Sciatic nerve (tissue), 2 donors: ENCODE measurements around the gene CTNNA3. TPM values are rescaled to one million over a fixed set of nuclear protein-coding genes. Genes with fewer than 3 reads are reported as not detected.

ENCODE experiments used
- ATAC-seq: fragments of 200-7000 bp; cut with Tn5 transposase; one replicate; pipeline ENCODE4 v1.9.1; 2020; ENCODE audit warnings: mild to moderate bottlenecking, moderate library complexity
- DNase-seq: peaks from one replicate; pipeline ENCODE4 v3.0.0-alpha.2; 2020; ENCODE audit warnings: low spot score
- intact Hi-C: fragments of 100-400 bp; cut with DNase I; formaldehyde crosslinking; loops from one replicate; pipeline ENCODE4 v1.14.2; 2022
- total RNA-seq: library from RNA; stranded (reverse); fragmentation: NEBNext Ultra II Directional; extraction: Animal tissue kit (Norgen Biotek cat#: 25700); gene quantifications from one replicate; pipeline ENCODE4 v1.2.1, GENCODE V29; 2021
- donor health status: DM: no; HTN: no; CAD: no.
- donor health status: DM: no; HTN: no; CAD: no.

Gene CTNNA3
- total RNA-seq, 1 donor from 2014 or later = 89.6 TPM

DNA sequence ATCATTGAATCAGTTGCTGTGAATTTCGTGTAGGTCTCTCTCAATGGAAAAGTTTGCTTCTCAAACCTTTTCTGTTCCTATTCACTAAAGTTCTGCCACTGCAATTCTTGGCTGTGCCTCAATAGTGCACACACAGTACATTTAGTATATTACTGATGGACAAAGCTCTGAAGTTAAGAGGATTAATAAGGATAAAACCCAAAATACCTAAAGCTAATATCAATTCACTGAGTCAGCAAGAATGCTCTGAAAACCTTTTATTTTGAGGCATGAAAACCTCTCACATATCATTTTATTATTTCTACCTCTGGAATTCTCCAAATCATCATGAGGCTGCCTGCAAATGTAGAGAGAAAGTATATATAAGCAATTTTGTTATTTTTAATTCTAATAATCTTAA lies 1403.5 kb downstream of the CTNNA3 start:
- no peak for ATAC-seq
- no peak for DNase-seq
- intact Hi-C loops = no loop called here

DNA sequence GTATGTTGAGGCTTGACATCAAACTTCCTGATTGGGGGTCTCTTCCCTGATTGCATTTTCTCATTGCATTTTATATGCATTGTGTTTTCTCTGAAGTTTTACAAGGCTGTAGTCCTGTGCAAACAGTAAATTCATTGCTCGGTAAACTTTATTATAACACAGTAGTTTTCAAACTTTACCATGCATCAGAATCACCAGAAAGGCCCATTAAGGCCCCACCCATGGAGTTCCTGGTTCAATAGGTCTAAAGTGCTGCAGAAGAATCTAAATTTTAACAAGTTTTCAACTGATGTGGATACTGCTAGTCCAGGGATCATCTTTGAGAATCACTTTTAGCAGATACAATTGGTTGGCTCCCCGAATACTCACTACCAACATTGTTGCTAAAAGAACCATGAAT lies 1404.9 kb downstream of the CTNNA3 start:
- intact Hi-C loops = no loop called here
- DNase-seq (no peak), ATAC-seq (no peak)

DNA sequence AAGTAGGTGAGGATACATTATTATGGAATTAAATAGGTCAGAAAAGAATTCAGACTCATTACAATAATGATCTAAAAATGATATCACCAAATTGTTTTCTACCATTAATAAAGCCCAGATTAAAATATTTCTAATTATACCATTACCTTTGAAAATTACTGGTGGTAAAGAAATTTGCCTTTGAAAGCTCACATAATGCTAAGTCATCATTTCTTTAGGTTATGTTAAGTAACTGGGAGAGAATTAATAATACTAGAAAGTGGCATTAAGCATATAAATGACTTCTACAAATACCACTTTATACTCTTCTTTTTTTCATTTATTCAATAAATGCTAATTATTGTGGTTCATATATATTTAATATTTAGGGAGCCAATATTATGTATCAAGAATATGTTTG lies 1411.4 kb downstream of the CTNNA3 start:
- DNase-seq (no peak), ATAC-seq (no peak)
- intact Hi-C loops = no loop called here

DNA sequence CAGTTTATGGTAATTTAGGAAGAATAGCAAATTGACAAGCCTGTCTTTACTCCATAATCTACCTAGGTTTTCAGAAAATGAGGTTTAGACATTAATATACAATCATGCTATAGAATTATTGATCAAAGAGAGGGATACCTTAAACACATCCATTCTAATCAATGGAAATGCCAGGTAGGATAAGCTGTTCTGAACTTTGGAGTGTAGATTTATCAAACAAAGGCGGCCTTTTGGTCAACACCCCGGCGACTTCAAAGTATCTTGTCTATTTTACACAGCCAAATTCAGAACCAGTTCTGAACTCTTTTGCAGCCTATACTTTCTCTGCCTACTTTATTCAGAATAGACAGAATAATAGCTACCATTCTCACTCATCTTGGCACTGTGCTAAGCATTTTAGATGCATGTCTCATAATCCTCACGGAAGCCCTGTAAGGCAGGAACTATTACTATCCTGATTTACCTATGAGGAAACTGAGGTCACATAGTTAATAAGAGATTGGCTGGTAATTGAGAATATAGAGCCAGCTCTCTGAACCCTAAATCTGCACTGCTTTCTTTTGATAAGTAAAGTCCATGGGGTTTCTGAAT lies 1412.0 kb downstream of the CTNNA3 start:
- no peak for ATAC-seq
- intact Hi-C loops = no loop called here

DNA sequence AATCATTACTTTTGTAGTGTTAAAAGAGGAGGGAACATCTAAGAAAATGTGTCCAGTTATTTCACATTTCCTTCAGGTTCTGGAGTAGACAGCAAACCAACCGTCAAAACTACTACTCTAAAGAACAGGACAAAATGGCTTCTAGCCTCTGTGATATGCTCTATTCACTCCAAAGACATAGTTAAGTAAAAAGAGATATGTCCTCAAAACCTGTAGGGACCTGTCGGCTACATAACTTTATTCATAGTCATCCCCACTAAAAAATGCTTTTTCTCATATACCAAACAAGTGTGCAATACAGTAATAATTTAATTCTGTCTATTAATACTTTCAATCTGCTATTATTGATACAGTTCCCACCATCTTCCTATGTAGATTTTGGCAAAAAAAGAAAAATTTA lies 1412.9 kb downstream of the CTNNA3 start:
- no peak for DNase-seq
- intact Hi-C loops = no loop called here
- no peak for ATAC-seq

More for the DNA sequence above, 1412.0 kb downstream of the CTNNA3 start:
- DNase-seq = no peak

DNA sequence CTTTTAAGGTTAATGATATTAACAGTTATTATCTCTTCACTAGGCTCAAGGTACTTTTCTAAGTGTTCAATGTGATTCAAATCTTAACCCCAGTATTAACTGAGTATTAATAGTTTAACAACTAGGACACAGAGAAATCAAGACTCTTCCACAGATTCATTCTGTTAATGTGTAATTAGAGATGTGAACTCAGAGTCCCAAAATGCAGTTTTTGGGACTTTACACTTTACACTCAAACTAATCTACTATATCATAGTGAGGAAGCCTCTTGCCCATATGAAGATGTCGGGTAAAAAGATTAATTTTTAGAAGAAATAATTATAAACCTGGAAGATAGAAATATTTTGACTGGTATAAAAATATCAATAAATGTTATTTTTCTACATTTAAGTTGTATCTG lies 1414.7 kb downstream of the CTNNA3 start:
- intact Hi-C loops = no loop called here
- ATAC-seq (no peak), DNase-seq (no peak)

DNA sequence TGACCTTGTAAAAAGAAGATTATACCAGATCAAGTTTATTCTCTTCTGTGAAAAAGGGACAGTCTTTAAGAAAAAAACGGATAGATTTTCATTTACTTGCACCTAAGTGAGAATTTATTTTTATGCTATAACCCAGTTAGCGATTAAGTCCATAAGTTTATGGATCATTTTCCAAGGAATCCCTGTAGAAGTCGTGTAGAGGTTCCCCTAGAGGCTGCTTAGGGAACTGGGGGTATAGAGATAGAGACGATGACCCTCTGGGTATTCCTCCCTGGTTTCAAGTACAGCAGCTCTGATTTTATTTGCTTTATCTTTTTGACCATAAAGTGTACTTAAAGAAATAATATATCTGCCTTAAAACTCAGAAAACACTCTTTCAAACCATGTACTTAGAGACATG lies 1418.5 kb downstream of the CTNNA3 start:
- ATAC-seq (no peak), DNase-seq (no peak)
- intact Hi-C loops = no loop called here

DNA sequence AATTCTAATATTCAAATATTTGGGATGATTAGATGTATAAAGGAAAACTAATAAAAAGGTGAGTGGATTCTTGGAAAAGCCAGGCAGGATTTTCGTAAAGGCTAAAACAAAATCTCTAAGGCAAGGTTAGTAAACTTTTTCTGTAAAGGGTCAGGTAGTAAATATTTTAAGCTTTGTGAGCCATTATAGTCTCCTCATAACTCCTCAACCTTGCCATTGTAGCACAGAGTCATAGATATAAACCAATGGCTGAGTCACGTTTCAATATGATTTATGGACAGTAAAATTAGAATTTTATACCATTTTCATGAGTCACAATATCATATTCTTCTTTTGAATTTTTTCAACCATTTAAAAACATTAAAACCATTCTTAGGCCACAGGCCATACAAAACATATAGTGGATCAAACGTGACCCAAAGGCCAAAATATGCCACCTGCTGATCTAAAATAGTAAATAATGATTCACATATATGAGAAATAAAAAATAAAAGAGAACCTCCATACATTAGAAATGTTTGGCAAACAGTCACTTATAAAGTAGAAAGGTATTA lies 1422.0 kb downstream of the CTNNA3 start:
- DNase-seq (no peak), ATAC-seq (no peak)
- intact Hi-C loops = no loop called here

DNA sequence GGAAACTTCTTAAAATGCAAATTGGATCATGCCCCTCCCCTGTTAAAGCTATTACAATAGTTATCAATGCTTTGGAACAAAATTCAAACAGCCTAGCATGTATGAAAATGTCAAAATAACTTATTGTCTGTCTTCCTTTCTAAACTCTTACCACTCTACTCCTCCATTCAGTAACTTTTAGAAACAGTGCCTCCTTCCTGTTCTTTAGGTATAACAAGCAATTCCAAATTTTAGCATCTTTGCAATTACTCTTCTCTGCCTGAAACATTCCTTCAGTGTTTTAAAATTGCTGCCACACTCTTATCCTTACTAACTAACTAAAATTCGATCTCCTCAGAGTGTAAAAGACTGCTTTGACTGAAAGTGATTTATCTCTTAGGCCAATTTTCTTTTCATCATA lies 1430.6 kb downstream of the CTNNA3 start:
- no peak for ATAC-seq
- no peak for DNase-seq
- intact Hi-C loops = no loop called here

DNA sequence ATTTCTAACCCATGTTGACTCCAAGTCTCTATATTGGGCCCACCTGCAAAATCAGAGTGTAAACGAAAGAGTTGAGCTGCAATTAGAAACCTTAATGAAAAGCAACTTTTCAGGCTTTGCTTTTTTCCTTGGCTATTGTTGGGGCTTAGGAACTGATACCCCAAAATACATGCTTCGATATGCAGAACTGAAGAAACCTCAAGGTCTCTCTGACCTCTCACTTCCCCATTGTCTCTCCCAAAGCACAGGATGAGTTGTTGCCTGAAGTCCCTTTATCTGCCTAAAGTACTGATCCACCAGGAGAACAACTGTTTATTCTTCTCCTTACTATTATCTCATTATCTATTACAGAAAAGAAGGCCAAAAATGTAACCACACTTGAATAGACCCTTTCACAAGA lies 1436.2 kb downstream of the CTNNA3 start:
- no peak for DNase-seq
- intact Hi-C loops = no loop called here
- no peak for ATAC-seq

DNA sequence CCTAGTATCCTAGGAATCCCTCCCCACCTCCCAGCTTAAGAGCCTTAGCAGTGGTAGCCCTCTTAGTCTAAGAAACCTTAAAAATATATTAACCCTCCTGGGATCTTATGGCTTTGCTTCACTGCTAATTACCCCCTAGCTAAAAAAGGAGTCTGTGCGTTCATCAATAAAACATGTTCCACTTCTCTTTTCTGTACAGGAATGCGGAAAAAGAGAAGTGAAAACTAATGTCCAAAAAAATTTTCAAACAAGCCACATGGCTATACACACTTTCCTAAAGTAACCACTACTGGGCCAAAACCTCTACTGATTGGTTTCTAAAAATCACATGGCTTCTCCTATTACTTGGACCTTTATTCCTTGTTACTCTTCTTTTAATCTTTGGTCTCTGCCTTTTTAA lies 1437.3 kb downstream of the CTNNA3 start:
- no peak for DNase-seq
- ATAC-seq = no peak
- intact Hi-C loops = no loop called here

DNA sequence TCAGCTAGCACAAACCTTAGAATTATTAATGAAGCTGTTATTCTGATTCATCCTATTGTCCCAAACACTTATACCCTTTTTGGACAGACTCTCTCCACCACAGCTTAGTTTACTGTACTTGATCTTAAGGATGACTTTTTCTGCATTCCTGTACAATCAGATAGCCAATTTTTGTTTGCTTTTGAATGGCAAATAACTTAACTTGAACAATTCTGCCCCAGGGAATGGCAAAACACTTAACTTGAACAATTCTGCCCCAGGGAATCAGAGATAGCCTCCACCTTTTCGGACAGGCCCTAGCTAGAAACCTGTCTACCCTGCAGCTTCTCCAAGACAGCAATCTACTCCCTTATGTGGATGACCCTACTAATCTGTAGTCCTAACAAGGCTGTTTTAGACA lies 1438.2 kb downstream of the CTNNA3 start:
- ATAC-seq = no peak
- intact Hi-C loops = no loop called here
- no peak for DNase-seq

DNA sequence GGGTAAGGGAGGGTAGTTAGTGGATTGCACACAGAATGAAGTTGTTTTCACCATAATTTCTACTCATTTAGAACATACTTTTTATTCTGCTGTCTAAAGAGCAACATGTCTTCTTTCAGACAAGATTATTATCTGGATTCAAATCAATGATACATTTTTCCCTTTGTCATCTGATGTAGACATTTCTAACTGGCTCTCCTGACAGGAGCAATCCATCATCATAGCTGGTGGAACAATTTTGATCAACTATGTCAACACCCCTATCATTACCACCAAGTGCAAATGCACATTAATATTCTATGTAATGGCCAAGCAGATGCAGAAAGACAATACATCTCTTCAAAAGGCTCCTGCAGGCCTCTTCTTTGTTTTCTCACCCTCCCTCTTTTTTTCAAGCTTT lies 1443.0 kb downstream of the CTNNA3 start:
- no peak for DNase-seq
- intact Hi-C loops = no loop called here
- ATAC-seq = no peak

DNA sequence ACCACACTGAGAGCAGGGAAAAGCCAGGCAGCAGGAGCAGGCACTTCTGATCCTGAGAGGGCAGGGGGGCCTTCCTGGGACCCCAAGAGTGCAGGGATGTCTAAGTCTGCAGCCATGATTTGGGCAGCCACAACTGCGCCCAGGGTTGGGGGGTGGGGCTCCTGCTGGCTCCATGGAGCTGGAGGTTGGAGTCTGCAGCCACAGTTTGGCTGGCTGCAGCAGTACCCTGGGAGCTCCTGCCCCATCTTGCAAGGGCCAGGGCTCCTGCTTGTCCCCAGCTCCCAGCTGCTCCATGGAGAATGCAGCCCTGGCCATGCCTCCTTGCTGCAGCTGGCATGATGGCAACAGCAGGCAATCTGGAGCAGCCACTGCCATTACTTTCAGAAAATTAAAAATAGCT lies 1449.8 kb downstream of the CTNNA3 start:
- intact Hi-C loops = no loop called here
- no peak for ATAC-seq
- DNase-seq = no peak

DNA sequence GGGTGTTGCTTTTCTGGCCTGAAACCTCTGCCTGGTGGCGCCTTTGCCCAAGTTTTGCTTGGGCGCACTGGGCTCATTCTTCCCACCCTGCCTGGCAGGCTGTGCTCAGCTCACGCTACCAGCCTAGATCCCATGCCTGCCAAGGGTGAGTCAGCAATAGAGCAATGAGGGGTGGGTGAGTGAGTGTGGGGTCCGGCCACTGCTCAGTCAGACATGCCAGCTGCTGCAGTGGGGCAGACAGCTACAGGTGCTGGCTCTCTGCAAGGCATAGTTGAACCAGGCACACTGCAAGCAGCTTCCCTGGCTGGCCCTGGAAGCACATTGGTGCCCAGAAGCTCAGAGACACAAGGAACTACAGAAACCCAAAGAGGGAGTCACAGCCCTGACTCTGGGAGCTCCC lies 1451.0 kb downstream of the CTNNA3 start:
- no peak for DNase-seq
- intact Hi-C loops = no loop called here
- ATAC-seq = no peak

DNA sequence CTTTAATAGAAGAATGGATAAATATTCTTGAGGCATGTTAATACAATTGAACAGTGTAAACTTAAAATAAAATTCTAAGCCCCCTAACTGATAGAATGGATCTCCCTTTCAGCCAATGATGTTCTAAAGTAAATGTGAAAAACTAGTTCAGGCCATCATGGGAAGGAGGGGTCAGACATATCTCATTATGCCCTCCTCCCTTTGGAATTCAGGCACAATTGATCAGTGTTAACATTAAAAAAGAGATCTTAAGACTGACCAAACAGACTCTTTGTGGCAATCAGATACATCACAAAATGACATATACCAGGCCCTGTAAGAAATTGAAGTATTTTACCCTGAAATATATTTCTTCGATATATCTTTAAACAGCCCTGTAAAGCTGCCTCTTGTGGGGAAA lies 1453.1 kb downstream of the CTNNA3 start:
- DNase-seq (no peak), ATAC-seq (no peak)
- intact Hi-C loops = no loop called here

DNA sequence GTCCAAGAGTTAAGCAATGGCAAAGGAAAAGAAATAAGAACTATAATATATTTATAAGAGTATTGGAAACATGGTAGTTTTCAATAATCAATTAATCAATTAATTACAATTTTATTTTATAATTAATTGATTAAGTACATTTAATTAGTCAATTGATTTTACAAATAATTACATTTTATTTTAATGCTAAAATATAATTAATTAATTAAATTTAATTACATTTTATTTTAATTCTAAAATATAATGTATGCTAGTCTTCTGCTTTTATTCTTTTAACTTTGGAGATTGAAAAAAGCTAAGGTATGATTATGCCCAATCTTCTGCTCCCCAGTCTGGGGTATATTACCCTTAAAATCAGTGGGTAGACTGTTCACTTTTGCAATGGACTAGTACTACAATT lies 1456.9 kb downstream of the CTNNA3 start:
- intact Hi-C loops = no loop called here
- ATAC-seq (no peak), DNase-seq (no peak)

DNA sequence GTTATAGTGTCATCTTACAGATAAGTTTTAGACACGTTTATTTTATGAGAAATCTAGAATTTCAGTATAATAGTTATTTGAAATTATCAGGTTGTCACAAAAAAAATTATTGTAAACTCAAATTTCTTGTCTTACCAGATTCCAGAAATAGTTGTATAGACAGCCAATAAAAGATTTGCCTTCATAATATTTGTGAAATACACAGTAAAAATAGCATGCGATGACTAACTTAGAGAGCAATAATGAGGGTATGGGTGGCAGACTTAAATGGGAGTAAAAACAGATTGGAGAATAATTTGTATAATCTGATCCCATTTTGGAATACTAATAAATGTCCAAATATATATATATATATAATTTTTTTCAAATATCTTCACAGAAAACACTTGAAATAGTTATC lies 1457.7 kb downstream of the CTNNA3 start:
- intact Hi-C loops = no loop called here
- ATAC-seq = no peak
- no peak for DNase-seq

DNA sequence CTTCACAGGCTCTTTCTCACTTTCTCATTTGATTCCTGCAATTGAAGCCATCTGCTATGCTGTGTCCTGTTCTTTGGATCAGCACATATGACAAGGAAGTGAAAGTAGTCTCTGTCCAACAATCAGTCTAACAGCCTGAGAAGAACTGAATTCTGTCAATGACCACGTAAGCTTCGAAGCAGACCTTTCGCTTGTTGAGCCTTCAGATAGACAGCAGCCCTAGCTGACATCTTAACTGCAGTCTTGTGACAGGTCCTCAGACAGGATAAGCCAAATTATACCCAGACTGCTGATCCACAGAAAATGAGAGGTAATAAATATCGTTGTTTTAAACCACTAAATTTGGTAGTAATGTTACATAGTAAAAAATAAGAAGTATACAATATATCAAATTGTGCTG lies 1461.1 kb downstream of the CTNNA3 start:
- DNase-seq = no peak
- intact Hi-C loops = loop anchor here (5.0 kb wide), 1 partner anchor 38 kb away; no protein-coding TSS in a partner anchor
- no peak for ATAC-seq

DNA sequence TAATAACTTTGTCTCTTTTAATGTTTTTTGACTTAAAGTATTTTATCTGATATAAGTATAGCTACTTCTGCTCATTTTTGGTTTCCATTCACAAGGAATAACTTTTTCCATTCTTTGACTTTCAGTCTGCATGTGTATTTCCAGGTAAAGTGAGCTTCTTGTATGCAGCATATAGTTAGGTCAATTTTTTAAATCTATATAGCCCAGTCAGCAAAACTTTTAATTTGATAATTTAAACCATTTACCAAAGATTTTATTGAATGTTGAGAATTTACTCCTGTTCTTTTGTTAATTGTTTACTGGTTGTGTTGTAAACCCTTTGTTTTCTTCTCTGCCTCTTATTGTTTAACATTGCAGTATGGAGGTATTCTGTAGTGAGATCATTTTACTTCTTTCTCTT lies 1467.1 kb downstream of the CTNNA3 start:
- DNase-seq (no peak), ATAC-seq (no peak)
- intact Hi-C loops = no loop called here

DNA sequence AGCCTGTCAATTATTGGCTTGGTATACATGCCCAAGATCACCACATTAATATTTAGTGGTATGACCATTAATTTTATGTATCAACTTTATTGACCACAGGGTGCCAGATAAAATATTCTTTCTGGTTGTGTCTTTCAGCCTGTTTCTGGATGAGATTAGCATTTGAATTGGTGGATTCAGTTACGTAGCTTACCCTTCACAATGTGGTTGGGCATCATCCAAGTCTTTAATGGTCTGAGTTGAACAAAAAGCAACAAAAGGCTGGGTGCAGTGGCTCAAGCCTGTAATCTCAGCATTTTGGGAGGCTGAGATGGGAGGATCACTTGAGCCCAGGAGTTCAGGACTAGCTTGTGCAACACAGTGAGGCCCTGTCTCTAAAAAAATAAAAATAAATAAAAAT lies 1472.3 kb downstream of the CTNNA3 start:
- DNase-seq (no peak), ATAC-seq (no peak)
- intact Hi-C loops = no loop called here
